HepG2 (cell line): Measurements from ENCODE around the gene REPIN1. TPM values are rescaled to one million over a fixed set of nuclear protein-coding genes. Genes with fewer than 3 reads are reported as not detected.

Source experiments
- ATAD3A ChIP-seq: sonication (generic); formaldehyde crosslinking; IDR thresholded peaks from 2 replicates; pipeline ENCODE4 v1.4.0; 2020; ENCODE audit warnings: missing genetic modification reagents
- ATF2 ChIP-seq: sonication (generic); formaldehyde crosslinking; IDR thresholded peaks from 2 replicates; pipeline ENCODE4 v1.4.0; 2020; ENCODE audit warnings: missing genetic modification reagents
- ATF4 ChIP-seq, 2 experiments: fragments of 450-650 bp in 1 of 2; sonication (generic) in 1 of 2; formaldehyde crosslinking; IDR thresholded peaks; 2 replicates each; pipeline versions ENCODE4 v1.5.0 to v1.8.0; 2020 to 2022; ENCODE audit warnings: mild to moderate bottlenecking in 1 of 2, missing genetic modification reagents in 1 of 2
- CTCF ChIP-seq: sonication (generic); formaldehyde crosslinking; IDR thresholded peaks from 2 replicates; pipeline ENCODE4 v1.5.0; 2020; ENCODE audit warnings: mild to moderate bottlenecking, missing genetic modification reagents, moderate library complexity
- DNMT1 ChIP-seq: sonication (generic); formaldehyde crosslinking; IDR thresholded peaks from 2 replicates; pipeline ENCODE4 v1.5.1; 2020; ENCODE audit warnings: mild to moderate bottlenecking, missing genetic modification reagents
- ESRRA ChIP-seq: sonication (generic); formaldehyde crosslinking; IDR thresholded peaks from 2 replicates; pipeline ENCODE4 v1.5.1; 2020; ENCODE audit warnings: mild to moderate bottlenecking, low read depth, missing genetic modification reagents
- HDAC6 ChIP-seq: fragments of 200-600 bp; sonication (generic); IDR thresholded peaks from 2 replicates; pipeline ENCODE4 v1.7.0; 2017; ENCODE audit warnings: mild to moderate bottlenecking, antibody characterized with exemption, low read length, low read depth
- MAF1 ChIP-seq: sonication (generic); formaldehyde crosslinking; IDR thresholded peaks from 2 replicates; pipeline ENCODE4 v1.5.0; 2020; ENCODE audit warnings: missing genetic modification reagents, borderline replicate concordance
- NCOA2 ChIP-seq: sonication (generic); formaldehyde crosslinking; IDR thresholded peaks from 2 replicates; pipeline ENCODE4 v1.8.0; 2022; ENCODE audit warnings: inconsistent platforms
- NFE2 ChIP-seq: sonication (generic); formaldehyde crosslinking; IDR thresholded peaks from 2 replicates; pipeline ENCODE4 v1.4.0; 2020; ENCODE audit warnings: missing genetic modification reagents
- RARG ChIP-seq: sonication (generic); formaldehyde crosslinking; IDR thresholded peaks from 2 replicates; pipeline ENCODE4 v1.4.0; 2020; ENCODE audit warnings: low read depth, mild to moderate bottlenecking, missing genetic modification reagents
- TAF15 ChIP-seq: fragments of 200-400 bp; formaldehyde crosslinking; IDR thresholded peaks from one replicate; pipeline ENCODE4 v1.6.1; 2018; ENCODE audit warnings: mild to moderate bottlenecking, low read depth, low read length; ENCODE audit not compliant: poor library complexity, severe bottlenecking
- THYN1 ChIP-seq: sonication (generic); formaldehyde crosslinking; IDR thresholded peaks from 2 replicates; pipeline ENCODE4 v1.8.1; 2023; ENCODE audit warnings: low read depth, mild to moderate bottlenecking, moderate library complexity, missing genetic modification reagents, borderline replicate concordance
- ZBTB1 ChIP-seq: sonication (generic); formaldehyde crosslinking; IDR thresholded peaks from 2 replicates; pipeline ENCODE4 v1.4.0; 2020; ENCODE audit warnings: missing genetic modification reagents, borderline replicate concordance
- ZBTB20 ChIP-seq: sonication (generic); formaldehyde crosslinking; IDR thresholded peaks from 2 replicates; pipeline ENCODE4 v1.8.1; 2023; ENCODE audit warnings: missing genetic modification reagents, low read depth, mild to moderate bottlenecking, borderline replicate concordance
- ZC3H4 ChIP-seq: sonication (generic); formaldehyde crosslinking; IDR thresholded peaks from 2 replicates; pipeline ENCODE4 v1.4.0; 2020; ENCODE audit warnings: missing genetic modification reagents, borderline replicate concordance
- ZMAT5 ChIP-seq: sonication (generic); formaldehyde crosslinking; IDR thresholded peaks from 2 replicates; pipeline ENCODE4 v1.5.0; 2020; ENCODE audit warnings: mild to moderate bottlenecking, low read depth, missing genetic modification reagents, borderline replicate concordance
- ZNF121 ChIP-seq: sonication (generic); formaldehyde crosslinking; IDR thresholded peaks from 2 replicates; pipeline ENCODE4 v1.5.0; 2020; ENCODE audit warnings: mild to moderate bottlenecking, missing genetic modification reagents
- ZNF343 ChIP-seq: sonication (generic); formaldehyde crosslinking; IDR thresholded peaks from 2 replicates; pipeline ENCODE4 v1.4.0; 2020; ENCODE audit warnings: mild to moderate bottlenecking, missing genetic modification reagents
- ZNF362 ChIP-seq: sonication (generic); formaldehyde crosslinking; IDR thresholded peaks from 2 replicates; pipeline ENCODE4 v1.4.0; 2020; ENCODE audit warnings: missing genetic modification reagents, mild to moderate bottlenecking, borderline replicate concordance
- ZNF460 ChIP-seq: sonication (generic); formaldehyde crosslinking; IDR thresholded peaks from 2 replicates; pipeline ENCODE4 v1.5.1; 2020; ENCODE audit warnings: missing genetic modification reagents, mild to moderate bottlenecking, borderline replicate concordance
- ZNF75D ChIP-seq: sonication (generic); formaldehyde crosslinking; IDR thresholded peaks from 2 replicates; pipeline ENCODE4 v1.8.1; 2023; ENCODE audit warnings: missing genetic modification reagents, mild to moderate bottlenecking, borderline replicate concordance
- ZNF790 ChIP-seq: sonication (generic); formaldehyde crosslinking; IDR thresholded peaks from 2 replicates; pipeline ENCODE4 v1.8.0; 2022; ENCODE audit warnings: missing genetic modification reagents, mild to moderate bottlenecking, borderline replicate concordance
- ZNF83 ChIP-seq: sonication (generic); formaldehyde crosslinking; IDR thresholded peaks from 2 replicates; pipeline ENCODE4 v1.4.0; 2020; ENCODE audit warnings: missing genetic modification reagents, mild to moderate bottlenecking, borderline replicate concordance
- ZSCAN31 ChIP-seq: sonication (generic); formaldehyde crosslinking; IDR thresholded peaks from 2 replicates; pipeline ENCODE4 v1.5.0; 2020; ENCODE audit warnings: low read depth, mild to moderate bottlenecking, missing genetic modification reagents
- polyA plus RNA-seq, 8 experiments: library from polyadenylated mRNA; depleted of rRNA in 3 of 8; stranded (reverse) in 7 of 8; unstranded in 1 of 8; fragments of >200 nt; fragmentation: Illumina TruSeq in 4 of 8; extraction: Trizol in 4 of 8; gene quantifications; 2 replicates each; pipeline versions ENCODE4 v1.2.1 to v1.2.3, GENCODE V29; 2011 to 2016; ENCODE audit warnings: low read depth in 4 of 8, missing spikeins in 1 of 8, mixed read lengths in 1 of 8; ENCODE audit not compliant: insufficient read depth in 1 of 8
- total RNA-seq, 5 experiments: library from RNA; depleted of rRNA; stranded (reverse); fragments of >200 nt; fragmentation: Illumina TruSeq; extraction: Trizol; gene quantifications; 2 replicates each; pipeline ENCODE4 v1.2.3, GENCODE V29; 2016; ENCODE audit warnings: low read depth in 1 of 5

Gene REPIN1
- total and polyA plus RNA-seq, 2 of the 13 experiments (the other 11 are each of a cell fraction or from before 2014, with no cell fraction given), result 69.9 to 108 TPM

GRCh38 chr7:150340024-150340749 lies 28.4 kb upstream of the REPIN1 start (continued):
- TF ChIP-seq ATAD3A (CRISPR knock-in tag) (no peak), ZNF83 (CRISPR knock-in tag) (no peak), THYN1 (CRISPR knock-in tag) (no peak), ZMAT5 (CRISPR knock-in tag) (no peak), ZBTB1 (no peak), DNMT1 (CRISPR knock-in tag) (no peak), ZSCAN31 (CRISPR knock-in tag) (peak; percentile 72), CTCF (CRISPR knock-in tag) (peak; percentile 17; the same call in 1 of the 2 replicates), RARG (CRISPR knock-in tag) (no peak), HDAC6 (no peak), MAF1 (CRISPR knock-in tag) (no peak), ATF4 (CRISPR knock-in tag; IDR thresholded peaks at IDR 0.05) (no peak), ZBTB20 (CRISPR knock-in tag) (no peak), ZNF460 (CRISPR knock-in tag) (no peak), ZNF790 (no peak), ZNF362 (CRISPR knock-in tag) (no peak), ZNF75D (no peak), ZNF343 (CRISPR knock-in tag) (no peak), ATF2 (CRISPR knock-in tag) (no peak), ZC3H4 (CRISPR knock-in tag) (no peak), ESRRA (CRISPR knock-in tag) (0 out of 2 replicates have a peak, but pooled peaks have one; percentile 21), NCOA2 (no peak), ZNF121 (no peak), TAF15 (no peak), NFE2 (CRISPR knock-in tag) (no peak)
